HL-60/S4 treated with phorbol 12-myristate 13-acetate at 8.2 ng/mL for 4 days and 3 days (cell line): ENCODE results near the gene CENPX.
"Not testable (repeated sequence)": the region's sequence is repeated elsewhere in the genome, so short reads cannot be mapped to it uniquely, and the experiment has no call there.

Experiments
- in situ Hi-C: fragments of 300-500 bp; cut with MboI; formaldehyde crosslinking; loops from 2 replicates; pipeline ENCODE4 v1.15.0; 2022; ENCODE audit warnings: low sequenced_read_pairs

The CENPX gene

DNA sequence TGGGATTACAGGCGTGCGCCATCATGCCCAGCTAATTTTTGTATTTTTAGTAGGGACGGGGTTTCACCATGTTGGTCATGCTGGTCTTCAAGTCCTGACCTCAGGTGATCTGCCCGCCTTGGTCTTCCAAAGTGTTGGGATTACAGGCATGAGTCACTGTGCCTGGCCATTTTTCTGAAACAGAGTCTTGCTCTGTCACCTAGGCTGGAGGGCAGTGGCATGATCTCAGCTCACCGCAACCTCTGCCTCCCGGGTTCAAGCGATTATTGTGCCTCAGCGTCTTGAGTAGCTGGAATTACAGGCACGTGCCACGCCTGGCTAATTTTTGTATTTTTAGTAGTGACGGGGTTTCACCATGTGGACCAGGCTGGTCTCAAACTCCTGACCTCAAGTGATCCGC lies 41.2 kb downstream of the CENPX start:
- in situ Hi-C loops, result not testable (repeated sequence)

DNA sequence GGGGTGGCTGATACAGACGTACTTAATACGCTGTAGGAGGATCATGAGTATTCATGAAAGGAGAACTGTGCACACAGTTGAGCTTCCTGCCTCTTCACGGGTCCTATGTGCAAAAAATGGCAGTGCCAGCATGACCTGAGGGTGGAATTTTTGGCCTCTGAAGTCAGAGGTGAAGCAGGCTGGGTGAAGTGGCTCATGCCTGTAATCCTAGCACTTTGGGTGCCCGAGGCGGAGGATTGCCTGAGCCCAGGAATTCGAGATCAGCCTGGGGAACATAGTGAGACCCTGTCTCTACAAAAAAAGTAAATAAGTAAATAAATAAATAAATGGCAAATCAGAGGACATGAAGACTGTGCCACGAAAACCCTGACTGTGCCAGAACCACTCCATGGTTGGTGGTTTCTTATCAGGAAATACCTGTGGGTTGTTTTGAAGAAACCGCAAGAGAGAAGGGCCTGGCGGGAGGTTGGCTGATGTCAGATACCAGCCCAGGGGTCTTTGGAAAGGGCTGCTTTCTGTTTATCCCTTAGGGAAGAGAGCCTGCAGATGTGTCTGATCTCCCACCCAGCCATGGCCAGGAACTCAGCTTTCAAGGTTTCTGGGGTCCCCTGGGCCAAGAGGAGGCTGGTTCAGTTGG lies 41.9 kb downstream of the CENPX start:
- in situ Hi-C loops, result no loop called here

- in situ Hi-C loops, result no loop called here
Observed at GRCh38 chr17:81980122-81980521, 42.6 kb downstream of the CENPX start.

DNA sequence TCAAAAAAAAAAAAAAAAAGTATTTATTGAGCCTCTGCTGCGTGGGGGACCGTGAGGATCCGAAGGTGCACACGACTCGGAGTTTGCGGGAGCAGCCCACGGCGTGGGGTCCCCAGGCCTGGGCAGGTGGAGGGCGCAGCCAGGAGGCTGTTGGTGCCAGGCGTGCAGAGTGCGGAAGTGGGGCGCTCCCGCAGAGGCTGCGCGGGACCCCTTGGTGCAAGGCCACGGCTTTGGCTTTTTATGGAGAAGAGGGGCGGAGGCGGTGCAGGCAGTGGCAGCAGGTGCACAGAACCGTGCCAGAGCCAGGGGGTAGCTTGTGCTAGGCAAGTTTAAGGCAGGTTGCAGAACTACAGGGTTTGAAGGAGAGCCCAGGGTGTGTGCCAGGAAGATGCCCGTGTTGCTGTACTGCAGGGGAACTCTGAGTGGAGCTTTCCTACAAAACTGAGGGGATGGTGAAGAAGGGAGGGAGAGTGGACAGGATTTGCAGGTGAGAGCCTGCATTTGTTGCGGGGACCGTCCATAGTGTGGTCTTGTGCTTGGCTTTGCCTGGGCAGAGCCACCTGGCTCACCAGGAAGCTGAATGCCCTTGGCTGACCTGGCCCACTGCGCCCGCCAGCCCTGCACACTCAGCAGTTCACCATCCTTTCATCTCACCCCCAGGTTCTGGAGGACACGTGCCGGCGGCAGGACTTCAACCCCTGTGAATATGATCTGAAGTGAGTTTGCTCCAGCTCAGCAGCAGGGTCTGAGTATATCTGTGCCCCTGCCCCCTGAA lies 44.0 kb downstream of the CENPX start:
- in situ Hi-C loops, result no loop called here

DNA sequence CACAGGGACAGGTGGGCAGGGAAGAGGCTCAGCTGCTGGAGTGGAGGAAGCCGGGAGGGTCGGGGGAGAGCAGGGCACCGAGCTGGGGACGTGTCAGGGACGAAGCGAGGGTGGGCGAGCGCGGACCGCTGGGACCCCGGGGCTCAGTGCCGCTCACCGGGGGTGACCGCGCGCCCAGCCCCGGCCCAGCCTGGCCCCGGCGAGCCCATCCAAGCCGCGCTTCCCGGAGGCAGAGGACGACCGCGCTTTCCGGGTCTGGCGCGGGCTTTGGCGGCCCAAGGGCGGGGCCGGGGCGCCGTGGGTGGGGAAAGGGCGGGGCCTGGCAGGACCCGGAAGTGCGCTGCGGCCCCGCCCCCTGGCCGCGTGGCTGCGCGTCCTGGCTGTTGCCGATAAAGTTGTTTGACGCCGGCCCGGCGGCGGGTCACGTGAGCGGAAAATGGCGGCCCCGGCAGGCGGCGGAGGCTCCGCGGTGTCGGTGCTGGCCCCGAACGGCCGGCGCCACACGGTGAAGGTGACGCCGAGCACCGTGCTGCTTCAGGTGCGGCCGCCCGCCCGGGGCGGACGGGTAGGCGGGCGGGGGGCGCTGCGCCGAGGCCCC lies 45.4 kb downstream of the CENPX start, which contains the start of gene ASPSCR1:
Gene ASPSCR1, plus strand, starts transcription at position 419 of the 598 bp plus-strand sequence. Its CDS starts 18 bp downstream, at position 437.
- in situ Hi-C loops, result no loop called here

GRCh38 chr17:81976332-81977210 lies 46.1 kb downstream of the CENPX start:
- in situ Hi-C loops, result no loop called here

DNA sequence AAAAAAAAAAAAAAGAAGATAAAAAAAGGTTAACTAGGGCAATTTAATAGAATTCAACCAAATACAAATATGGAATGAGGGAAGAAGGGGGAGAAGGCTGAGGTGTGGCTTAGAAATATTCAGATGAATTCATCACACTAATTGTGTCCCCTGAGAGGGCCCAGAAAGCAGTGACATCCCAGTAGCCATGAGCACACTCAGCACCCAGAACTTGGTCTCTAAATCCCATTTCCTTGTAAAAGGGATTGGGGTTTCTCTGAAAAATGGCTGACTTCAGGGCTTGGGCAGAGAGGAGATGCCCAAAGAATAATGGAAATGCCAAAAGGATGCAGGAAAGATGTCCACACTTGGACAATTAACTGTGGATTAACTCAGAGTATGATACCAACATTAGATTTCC lies 49.2 kb downstream of the CENPX start:
- in situ Hi-C loops, result no loop called here

- in situ Hi-C loops, result no loop called here
Observed at GRCh38 chr17:81968850-81969812, 53.5 kb downstream of the CENPX start.
